Skeletal muscle tissue (tissue), 4 donors: ENCODE results near the gene CCSER1. TPM values are rescaled to one million over a fixed set of nuclear protein-coding genes. Genes with fewer than 3 reads are reported as not detected.
"Not testable (repeated sequence)": the region's sequence is repeated elsewhere in the genome, so short reads cannot be mapped to it uniquely, and the experiment has no call there.

Source experiments
- H3K27ac ChIP-seq: one replicate; pipeline ENCODE4 v1.7.0; 2013; ENCODE audit warnings: mild to moderate bottlenecking, low read depth, low read length, inconsistent platforms
- H3K27me3 ChIP-seq, 3 donors: one replicate each; pipeline ENCODE4 v1.7.0; 2013; ENCODE audit warnings: low read length in 3 of 3; ENCODE audit not compliant: control insufficient read depth in 3 of 3, insufficient read depth in 3 of 3
- H3K36me3 ChIP-seq, 3 donors: one replicate each; pipeline ENCODE4 v1.7.0; 2013; ENCODE audit warnings: low read length in 3 of 3; ENCODE audit not compliant: control insufficient read depth in 3 of 3, insufficient read depth in 3 of 3
- H3K4me1 ChIP-seq, 3 donors: one replicate each; pipeline ENCODE4 v1.7.0; 2013; ENCODE audit warnings: low read length in 3 of 3, mild to moderate bottlenecking in 3 of 3; ENCODE audit not compliant: control insufficient read depth in 3 of 3, insufficient read depth in 3 of 3
- H3K4me3 ChIP-seq, 3 donors: one replicate each; pipeline ENCODE4 v1.7.0; 2013; ENCODE audit warnings: low read length in 3 of 3
- H3K9ac ChIP-seq, 3 donors: one replicate each; pipeline ENCODE4 v1.7.0; 2013; ENCODE audit warnings: low read length in 3 of 3, mild to moderate bottlenecking in 3 of 3, moderate library complexity in 2 of 3, low read depth in 1 of 3
- H3K9me3 ChIP-seq, 3 donors: one replicate each; pipeline ENCODE4 v1.7.0; 2013; ENCODE audit warnings: low read length in 3 of 3; ENCODE audit not compliant: control insufficient read depth in 3 of 3
- total RNA-seq: library from RNA; depleted of rRNA; stranded (reverse); fragments of >200 nt; gene quantifications from one replicate; pipeline ENCODE4 v1.2.3, GENCODE V29; 2014
- donor health status: Osteomylitis.

Gene CCSER1
- total RNA-seq, 1 donor from 2014 or later, result 1.0 TPM

DNA sequence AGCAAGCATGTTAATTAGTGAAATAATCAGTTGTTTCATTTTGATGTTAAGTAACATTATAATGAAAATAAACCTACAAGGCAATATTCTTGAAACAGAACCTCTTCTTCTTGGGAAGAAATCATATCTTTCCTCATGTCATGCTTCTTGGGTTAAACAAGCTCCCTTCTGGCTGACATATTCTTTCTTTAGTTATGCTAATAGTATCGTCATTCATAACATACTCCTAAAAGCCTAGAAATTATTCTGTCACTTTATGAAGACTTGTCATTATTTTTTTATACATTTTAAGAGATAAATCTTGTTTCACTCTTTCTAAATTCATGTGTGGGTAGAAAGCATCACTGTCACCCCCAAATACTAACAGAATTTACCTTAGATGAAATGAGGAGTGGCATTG, 1129.6 kb downstream of the CCSER1 start:
- no peak overlapping the region for H3K4me3 ChIP-seq
- no peaks in the 10 kb centered on the region for H3K27me3 ChIP-seq
- no peaks in the 10 kb centered on the region for H3K4me1 ChIP-seq
- H3K27ac ChIP-seq, result no peak overlapping the region
- no peaks in the 10 kb centered on the region for H3K9me3 ChIP-seq
- no peak overlapping the region for H3K9ac ChIP-seq
- H3K36me3 ChIP-seq, result no peaks in the 10 kb centered on the region

DNA sequence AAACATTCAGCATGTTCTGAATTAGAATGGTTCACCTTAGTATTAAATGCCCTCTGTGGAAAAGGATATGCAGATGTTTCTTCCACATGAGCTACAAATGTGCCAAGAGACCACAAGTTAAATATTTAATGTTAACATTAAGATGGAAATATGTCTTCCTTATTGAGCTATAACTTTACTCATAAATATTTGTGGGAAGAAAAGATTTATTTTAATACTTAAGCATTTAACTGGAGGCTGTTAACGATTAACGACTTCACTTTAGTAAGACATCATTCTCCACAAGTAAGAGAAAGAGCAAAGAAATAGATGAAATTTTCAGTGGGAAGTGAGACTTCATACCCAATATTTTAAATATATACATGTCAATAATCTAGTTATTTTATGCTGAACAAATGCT, 1130.5 kb downstream of the CCSER1 start:
- H3K36me3 ChIP-seq, result no peaks in the 10 kb centered on the region
- no peak overlapping the region for H3K4me3 ChIP-seq
- no peaks in the 10 kb centered on the region for H3K27me3 ChIP-seq
- no peaks in the 10 kb centered on the region for H3K4me1 ChIP-seq
- H3K9me3 ChIP-seq, result no peaks in the 10 kb centered on the region
- H3K9ac ChIP-seq, result no peak overlapping the region
- no peak overlapping the region for H3K27ac ChIP-seq

DNA sequence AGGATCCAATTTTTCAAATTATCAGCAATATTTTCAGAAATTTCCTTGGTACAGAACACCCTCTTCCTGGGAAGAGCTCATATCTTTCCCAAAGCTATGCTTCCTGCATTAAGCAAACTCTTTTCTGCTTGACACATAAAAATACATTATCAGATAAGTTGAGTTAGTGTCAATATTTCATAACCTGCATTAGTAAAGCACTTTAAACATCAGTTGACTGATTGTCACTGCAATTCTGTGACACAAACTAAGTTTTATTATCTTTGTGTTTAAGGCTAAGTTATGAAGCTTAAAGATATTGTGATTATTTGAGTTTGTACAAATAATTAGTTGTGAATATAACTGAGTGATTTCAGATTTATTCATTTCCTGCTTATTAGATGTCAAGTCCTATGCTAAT, 1131.1 kb downstream of the CCSER1 start:
- no peak overlapping the region for H3K27ac ChIP-seq
- no peaks in the 10 kb centered on the region for H3K36me3 ChIP-seq
- no peak overlapping the region for H3K9ac ChIP-seq
- no peaks in the 10 kb centered on the region for H3K27me3 ChIP-seq
- H3K4me1 ChIP-seq, result no peaks in the 10 kb centered on the region
- H3K9me3 ChIP-seq, result no peaks in the 10 kb centered on the region
- H3K4me3 ChIP-seq, result no peak overlapping the region

DNA sequence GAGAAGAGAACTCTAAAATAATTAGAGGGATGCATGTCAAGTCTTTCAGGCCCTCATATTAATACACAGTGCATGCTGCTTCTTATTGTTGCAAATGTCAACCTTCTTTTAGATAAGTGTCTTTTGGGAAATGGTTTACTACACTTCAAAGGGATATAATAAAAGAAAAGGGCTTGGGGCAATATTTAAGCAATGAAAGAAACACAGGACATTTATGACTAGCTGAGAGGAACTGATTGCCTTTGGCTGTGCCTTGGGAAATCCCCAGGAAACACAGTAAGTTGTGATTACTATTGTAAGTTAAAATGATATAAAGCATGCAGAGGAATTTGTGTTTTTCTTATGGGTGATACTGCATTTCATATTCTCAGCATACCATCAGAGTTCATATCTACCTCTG, 1140.3 kb downstream of the CCSER1 start:
- no peak overlapping the region for H3K27ac ChIP-seq
- no peaks in the 10 kb centered on the region for H3K9me3 ChIP-seq

DNA sequence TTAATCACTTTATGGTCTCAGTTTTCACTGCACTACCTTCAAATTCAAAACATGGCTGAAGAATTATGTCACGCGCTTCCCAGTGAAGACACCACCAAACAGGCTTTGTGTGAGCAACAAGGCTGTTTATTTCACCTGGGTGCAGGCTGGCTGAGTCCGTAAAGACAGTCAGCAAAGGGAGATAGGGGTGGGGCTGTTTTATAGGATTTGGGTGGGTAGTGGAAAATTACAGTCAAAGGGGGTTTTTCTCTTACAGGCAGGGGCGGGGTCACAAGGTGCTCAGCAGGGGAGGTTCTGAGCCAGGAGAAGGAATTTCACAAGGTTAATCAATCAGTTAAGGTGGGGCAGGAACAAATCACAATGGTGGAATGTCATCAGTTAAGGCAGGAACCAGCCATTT, 1141.3 kb downstream of the CCSER1 start:
- H3K36me3 ChIP-seq, H3K27ac ChIP-seq, H3K9ac ChIP-seq, H3K27me3 ChIP-seq, H3K9me3 ChIP-seq, H3K4me1 ChIP-seq, H3K4me3 ChIP-seq: not testable (repeated sequence)

More for the DNA sequence above, 1140.3 kb downstream of the CCSER1 start:
- no peaks in the 10 kb centered on the region for H3K36me3 ChIP-seq
- no peaks in the 10 kb centered on the region for H3K27me3 ChIP-seq
- H3K4me1 ChIP-seq, result no peaks in the 10 kb centered on the region
- no peak overlapping the region for H3K4me3 ChIP-seq
- H3K9ac ChIP-seq, result no peak overlapping the region

DNA sequence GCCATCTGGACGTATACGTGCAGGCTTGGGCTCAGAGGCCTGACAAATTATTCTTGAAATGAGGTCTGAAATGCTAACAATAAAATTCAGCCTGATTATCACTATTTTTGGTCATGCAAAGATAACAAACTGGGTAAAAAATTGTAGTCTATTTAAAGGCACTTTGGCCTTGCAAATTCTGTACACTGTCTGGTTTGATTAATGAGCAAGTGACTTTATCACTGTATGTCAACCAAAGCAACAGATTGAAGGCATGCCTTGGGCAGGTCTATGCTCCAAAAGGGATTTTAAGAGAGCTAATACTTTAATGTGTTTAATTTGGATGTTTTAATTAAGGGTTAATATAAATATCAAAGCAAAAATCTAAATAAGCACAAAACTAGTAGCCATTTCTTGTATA, 1141.7 kb downstream of the CCSER1 start:
- Histone ChIP-seq H3K9ac (no peak overlapping the region), H3K9me3 (no peaks in the 10 kb centered on the region), H3K27me3 (no peaks in the 10 kb centered on the region), H3K4me3 (no peak overlapping the region), H3K4me1 (no peaks in the 10 kb centered on the region), H3K36me3 (no peaks in the 10 kb centered on the region), H3K27ac (no peak overlapping the region)

DNA sequence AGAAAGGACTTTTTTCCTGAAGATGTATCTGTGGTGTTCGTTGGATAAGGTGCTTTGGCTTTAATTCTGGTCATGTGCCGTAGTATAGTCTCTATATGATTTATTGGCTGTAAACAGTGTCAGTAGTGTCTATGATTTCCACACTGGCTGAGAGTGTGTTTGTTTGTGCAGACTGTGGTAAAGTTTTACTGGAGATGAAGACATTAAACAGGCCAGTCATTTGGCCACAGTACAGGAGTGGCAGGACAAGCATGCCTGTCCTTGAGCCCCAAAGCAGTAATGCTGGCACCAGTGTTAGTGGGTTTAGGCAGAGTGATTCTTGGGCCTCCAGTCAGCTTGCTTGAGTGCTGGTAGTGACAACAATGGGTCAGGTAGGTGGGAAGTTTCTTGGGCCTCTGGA, 1152.7 kb downstream of the CCSER1 start:
- Histone ChIP-seq H3K4me3 (no peak overlapping the region), H3K27ac (no peak overlapping the region), H3K36me3 (no peaks in the 10 kb centered on the region), H3K9me3 (no peaks in the 10 kb centered on the region), H3K9ac (no peak overlapping the region), H3K4me1 (no peaks in the 10 kb centered on the region), H3K27me3 (no peaks in the 10 kb centered on the region)

DNA sequence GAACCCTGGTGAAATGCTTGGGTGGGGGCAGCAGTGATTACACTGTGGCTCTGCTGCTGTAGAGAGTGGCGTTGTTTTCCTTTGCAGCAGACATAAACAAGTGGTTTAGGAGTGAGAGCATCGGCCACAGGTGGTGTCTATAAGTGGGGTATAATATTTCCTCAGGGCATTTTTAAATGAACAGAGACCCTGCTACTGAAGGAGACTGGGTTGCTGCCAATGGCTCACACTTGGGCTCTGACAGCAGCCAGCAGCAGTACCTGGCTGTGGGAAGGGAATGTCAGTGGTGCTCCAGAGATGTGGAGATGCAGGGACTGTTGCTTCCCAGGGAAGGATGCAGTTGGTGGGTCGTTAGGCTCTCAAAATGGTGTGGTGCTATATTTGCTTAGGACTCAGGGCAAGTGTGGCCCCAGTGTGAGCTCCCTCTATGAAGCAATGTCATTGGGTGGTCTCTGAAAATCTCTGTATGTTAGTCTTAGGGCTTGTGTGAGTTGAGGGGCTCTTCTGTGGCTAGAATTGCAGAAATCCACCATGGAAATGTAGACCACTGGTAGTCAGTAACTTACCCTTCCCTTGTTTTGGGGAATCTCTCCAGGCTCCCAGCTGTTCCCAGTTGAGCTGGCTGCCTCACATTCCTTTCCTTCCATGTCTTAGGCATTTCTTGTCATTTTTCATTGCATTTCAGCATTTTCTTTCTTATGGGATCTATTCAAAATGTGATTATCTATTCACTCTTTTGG, 1153.5 kb downstream of the CCSER1 start:
- Histone ChIP-seq H3K9me3 (no peaks in the 10 kb centered on the region), H3K36me3 (no peaks in the 10 kb centered on the region), H3K9ac (no peak overlapping the region), H3K27me3 (no peaks in the 10 kb centered on the region), H3K4me1 (no peaks in the 10 kb centered on the region), H3K27ac (no peak overlapping the region), H3K4me3 (no peak overlapping the region)

DNA sequence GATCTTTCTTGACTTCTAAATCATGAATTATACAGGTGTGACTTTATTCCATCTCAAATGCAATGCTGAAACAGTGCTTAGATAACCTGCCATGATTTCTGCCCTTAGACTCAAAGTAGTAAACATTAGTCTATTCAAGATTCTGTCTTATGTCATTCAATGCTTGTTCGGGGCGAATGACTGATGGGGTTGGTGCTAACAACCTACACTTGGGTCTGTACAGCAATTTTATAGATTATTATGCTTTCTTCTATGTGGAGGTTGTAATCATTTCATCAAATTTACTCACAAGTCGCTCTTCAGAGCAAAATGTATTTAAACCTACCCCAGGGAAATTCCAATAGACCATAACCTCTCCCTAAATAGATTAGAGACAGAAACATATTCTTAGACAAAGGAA, 1155.0 kb downstream of the CCSER1 start:
- Histone ChIP-seq H3K9me3 (no peaks in the 10 kb centered on the region), H3K36me3 (no peaks in the 10 kb centered on the region), H3K9ac (no peak overlapping the region), H3K4me3 (no peak overlapping the region), H3K27ac (no peak overlapping the region), H3K27me3 (no peaks in the 10 kb centered on the region), H3K4me1 (no peaks in the 10 kb centered on the region)

DNA sequence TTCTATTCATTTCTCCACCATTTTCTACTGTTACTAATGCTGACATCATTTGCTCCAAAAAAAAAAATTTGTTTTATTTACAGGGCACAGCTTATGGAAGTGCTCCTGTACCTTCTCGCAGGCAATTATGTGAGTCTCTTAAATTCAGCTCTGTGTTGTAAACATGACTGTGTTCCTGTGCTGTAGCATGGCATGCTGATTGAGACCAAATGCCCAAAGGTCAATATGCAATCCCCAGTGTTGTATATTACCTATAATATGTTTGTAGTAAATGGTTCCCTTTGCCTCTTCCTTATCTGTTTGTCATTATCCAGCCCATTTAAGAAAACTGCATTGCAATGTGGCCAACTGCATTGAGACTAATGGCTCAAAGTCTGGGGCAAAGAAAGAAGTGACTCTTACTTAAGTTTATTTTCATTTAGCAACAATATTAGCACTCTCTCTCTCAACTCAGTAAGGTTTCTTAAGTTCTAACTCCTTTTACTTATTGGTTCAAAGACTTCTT, 1156.6 kb downstream of the CCSER1 start:
- H3K4me3 ChIP-seq, result no peak overlapping the region
- H3K9me3 ChIP-seq, result no peaks in the 10 kb centered on the region
- no peaks in the 10 kb centered on the region for H3K27me3 ChIP-seq
- no peaks in the 10 kb centered on the region for H3K4me1 ChIP-seq
- no peak overlapping the region for H3K27ac ChIP-seq
- no peaks in the 10 kb centered on the region for H3K36me3 ChIP-seq
- H3K9ac ChIP-seq, result no peak overlapping the region
